ENCODE data around the gene TSR3. TPM values are rescaled to one million over a fixed set of nuclear protein-coding genes. Genes with fewer than 3 reads are reported as not detected.

The TSR3 gene
- total and polyA plus RNA-seq, 4 donors: 20.3 to 29.9 (median 28.9) TPM

GRCh38 chr16:1338119-1338730 is 13.5 kb downstream of the TSR3 start:
- Histone ChIP-seq H3K9me3 (ENCODE audit: control insufficient read depth in 4 of 4, low read length in 3 of 4) (no peaks in the 10 kb centered on the region), H3K9ac (ENCODE audit: low read depth in 1 of 2, low read length in 2 of 2) (no peak overlapping the region), H3K36me3 (ENCODE audit: control insufficient read depth in 4 of 4, insufficient read depth in 3 of 4, low read depth in 1 of 4, low read length in 3 of 4) (no peaks in the 10 kb centered on the region), H3K27ac (ENCODE audit: low read depth in 1 of 2, low read length in 2 of 2) (no peak overlapping the region), H3K27me3 (ENCODE audit: control insufficient read depth in 4 of 4, insufficient read depth in 4 of 4, low read length in 3 of 4) (peaks cover 0 to 2% (median 0%) of the 10 kb centered on the region in 4 donors), H3K4me3 (ENCODE audit: low read depth in 1 of 3, low read length in 3 of 3) (no peak overlapping the region), H3K4me1 (ENCODE audit: control insufficient read depth in 4 of 4, insufficient read depth in 4 of 4, low read length in 3 of 4) (peaks cover 4 to 12% (median 9%) of the 10 kb centered on the region in 4 donors)
- no peak for TF ChIP-seq JUND (IDR thresholded peaks at IDR 0.05)
- TF ChIP-seq, protein P1, sequence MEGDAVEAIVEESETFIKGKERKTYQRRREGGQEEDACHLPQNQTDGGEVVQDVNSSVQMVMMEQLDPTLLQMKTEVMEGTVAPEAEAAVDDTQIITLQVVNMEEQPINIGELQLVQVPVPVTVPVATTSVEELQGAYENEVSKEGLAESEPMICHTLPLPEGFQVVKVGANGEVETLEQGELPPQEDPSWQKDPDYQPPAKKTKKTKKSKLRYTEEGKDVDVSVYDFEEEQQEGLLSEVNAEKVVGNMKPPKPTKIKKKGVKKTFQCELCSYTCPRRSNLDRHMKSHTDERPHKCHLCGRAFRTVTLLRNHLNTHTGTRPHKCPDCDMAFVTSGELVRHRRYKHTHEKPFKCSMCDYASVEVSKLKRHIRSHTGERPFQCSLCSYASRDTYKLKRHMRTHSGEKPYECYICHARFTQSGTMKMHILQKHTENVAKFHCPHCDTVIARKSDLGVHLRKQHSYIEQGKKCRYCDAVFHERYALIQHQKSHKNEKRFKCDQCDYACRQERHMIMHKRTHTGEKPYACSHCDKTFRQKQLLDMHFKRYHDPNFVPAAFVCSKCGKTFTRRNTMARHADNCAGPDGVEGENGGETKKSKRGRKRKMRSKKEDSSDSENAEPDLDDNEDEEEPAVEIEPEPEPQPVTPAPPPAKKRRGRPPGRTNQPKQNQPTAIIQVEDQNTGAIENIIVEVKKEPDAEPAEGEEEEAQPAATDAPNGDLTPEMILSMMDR (IDR thresholded peaks at IDR 0.05; ENCODE audit: low read depth, low read length, missing input control): peak; percentile 47
- no peak for TF ChIP-seq SP1 (IDR thresholded peaks at IDR 0.05)
- WGBS: 48% methylated on average over 30 of the region's 30 CpGs
- peak; percentile 49 for DNase-seq (ENCODE audit: low spot score)

- no peak overlapping the region for H3K27ac ChIP-seq (ENCODE audit: low read depth in 1 of 2, low read length in 2 of 2)
- no peak for DNase-seq (ENCODE audit: low spot score)
- no peak for TF ChIP-seq HNF4G (IDR thresholded peaks at IDR 0.05)
- TF ChIP-seq, protein P1 (IDR thresholded peaks at IDR 0.05; ENCODE audit: low read depth, low read length, missing input control): no peak
- TF ChIP-seq GABPA (IDR thresholded peaks at IDR 0.05 in 1 of 2, conservative IDR thresholded peaks at IDR 0.05 in 1 of 2): no peak
- TF ChIP-seq NR2F2 (IDR thresholded peaks at IDR 0.05): no peak
- no peak for TF ChIP-seq JUND (IDR thresholded peaks at IDR 0.05)
- WGBS: 65% methylated on average over 9 of the region's 9 CpGs
- no peaks in the 10 kb centered on the region for H3K9me3 ChIP-seq (ENCODE audit: control insufficient read depth in 4 of 4, low read length in 3 of 4)
- H3K27me3 ChIP-seq (ENCODE audit: control insufficient read depth in 4 of 4, insufficient read depth in 4 of 4, low read length in 3 of 4): peaks cover 0 to 2% (median 0%) of the 10 kb centered on the region in 4 donors
- no peak overlapping the region for H3K4me3 ChIP-seq (ENCODE audit: low read depth in 1 of 3, low read length in 3 of 3)
- peaks cover 2 to 10% (median 7%) of the 10 kb centered on the region in 4 donors for H3K4me1 ChIP-seq (ENCODE audit: control insufficient read depth in 4 of 4, insufficient read depth in 4 of 4, low read length in 3 of 4)
- no peaks in the 10 kb centered on the region for H3K36me3 ChIP-seq (ENCODE audit: control insufficient read depth in 4 of 4, insufficient read depth in 3 of 4, low read depth in 1 of 4, low read length in 3 of 4)
- no peak overlapping the region for H3K9ac ChIP-seq (ENCODE audit: low read depth in 1 of 2, low read length in 2 of 2)
Observed at GRCh38 chr16:1337486-1337885, 14.2 kb downstream of the TSR3 start.

GRCh38 chr16:1336619-1337018 is 15.1 kb downstream of the TSR3 start:
- Histone ChIP-seq H3K9me3 (ENCODE audit: control insufficient read depth in 4 of 4, low read length in 3 of 4) (no peaks in the 10 kb centered on the region), H3K4me1 (ENCODE audit: control insufficient read depth in 4 of 4, insufficient read depth in 4 of 4, low read length in 3 of 4) (peaks cover 3 to 14% (median 8%) of the 10 kb centered on the region in 4 donors), H3K4me3 (ENCODE audit: low read depth in 1 of 3, low read length in 3 of 3) (no peak overlapping the region), H3K36me3 (ENCODE audit: control insufficient read depth in 4 of 4, insufficient read depth in 3 of 4, low read depth in 1 of 4, low read length in 3 of 4) (no peaks in the 10 kb centered on the region), H3K27me3 (ENCODE audit: control insufficient read depth in 4 of 4, insufficient read depth in 4 of 4, low read length in 3 of 4) (peaks cover 0 to 2% (median 0%) of the 10 kb centered on the region in 4 donors), H3K27ac (ENCODE audit: low read depth in 1 of 2, low read length in 2 of 2) (no peak overlapping the region), H3K9ac (ENCODE audit: low read depth in 1 of 2, low read length in 2 of 2) (no peak overlapping the region)
- DNase-seq (ENCODE audit: low spot score): no peak
- TF ChIP-seq HNF4G (IDR thresholded peaks at IDR 0.05) (no peak), JUND (IDR thresholded peaks at IDR 0.05) (no peak), NR2F2 (IDR thresholded peaks at IDR 0.05) (no peak)
- 70% methylated on average over 15 of the region's 15 CpGs for WGBS

GRCh38 chr16:1335996-1336395 is 15.7 kb downstream of the TSR3 start:
- no peaks in the 10 kb centered on the region for H3K36me3 ChIP-seq (ENCODE audit: control insufficient read depth in 4 of 4, insufficient read depth in 3 of 4, low read depth in 1 of 4, low read length in 3 of 4)
- WGBS: 18% methylated on average over 12 of the region's 12 CpGs
- no peak for TF ChIP-seq FOXA1 (IDR thresholded peaks at IDR 0.05)
- TF ChIP-seq, protein P2, sequence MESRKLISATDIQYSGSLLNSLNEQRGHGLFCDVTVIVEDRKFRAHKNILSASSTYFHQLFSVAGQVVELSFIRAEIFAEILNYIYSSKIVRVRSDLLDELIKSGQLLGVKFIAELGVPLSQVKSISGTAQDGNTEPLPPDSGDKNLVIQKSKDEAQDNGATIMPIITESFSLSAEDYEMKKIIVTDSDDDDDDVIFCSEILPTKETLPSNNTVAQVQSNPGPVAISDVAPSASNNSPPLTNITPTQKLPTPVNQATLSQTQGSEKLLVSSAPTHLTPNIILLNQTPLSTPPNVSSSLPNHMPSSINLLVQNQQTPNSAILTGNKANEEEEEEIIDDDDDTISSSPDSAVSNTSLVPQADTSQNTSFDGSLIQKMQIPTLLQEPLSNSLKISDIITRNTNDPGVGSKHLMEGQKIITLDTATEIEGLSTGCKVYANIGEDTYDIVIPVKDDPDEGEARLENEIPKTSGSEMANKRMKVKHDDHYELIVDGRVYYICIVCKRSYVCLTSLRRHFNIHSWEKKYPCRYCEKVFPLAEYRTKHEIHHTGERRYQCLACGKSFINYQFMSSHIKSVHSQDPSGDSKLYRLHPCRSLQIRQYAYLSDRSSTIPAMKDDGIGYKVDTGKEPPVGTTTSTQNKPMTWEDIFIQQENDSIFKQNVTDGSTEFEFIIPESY (IDR thresholded peaks at IDR 0.05): no peak
- no peak for TF ChIP-seq FOXA2 (IDR thresholded peaks at IDR 0.05)
- TF ChIP-seq HNF4A (conservative IDR thresholded peaks at IDR 0.05): no peak
- TF ChIP-seq EGR1 (IDR thresholded peaks at IDR 0.05; ENCODE audit: low read depth in 2 of 2): no peak
- no peak for TF ChIP-seq GABPA (IDR thresholded peaks at IDR 0.05 in 1 of 2, conservative IDR thresholded peaks at IDR 0.05 in 1 of 2)
- no peak for TF ChIP-seq MAX (IDR thresholded peaks at IDR 0.05)

More at GRCh38 chr16:1335996-1336395, 15.7 kb downstream of the TSR3 start:
- H3K4me3 ChIP-seq (ENCODE audit: low read depth in 1 of 3, low read length in 3 of 3): no peak overlapping the region
- no peak overlapping the region for H3K27ac ChIP-seq (ENCODE audit: low read depth in 1 of 2, low read length in 2 of 2)
- DNase-seq (ENCODE audit: low spot score): no peak
- peaks cover 0 to 2% (median 0%) of the 10 kb centered on the region in 4 donors for H3K27me3 ChIP-seq (ENCODE audit: control insufficient read depth in 4 of 4, insufficient read depth in 4 of 4, low read length in 3 of 4)
- peaks cover 6 to 15% (median 12%) of the 10 kb centered on the region in 4 donors for H3K4me1 ChIP-seq (ENCODE audit: control insufficient read depth in 4 of 4, insufficient read depth in 4 of 4, low read length in 3 of 4)
- no peak overlapping the region for H3K9ac ChIP-seq (ENCODE audit: low read depth in 1 of 2, low read length in 2 of 2)
- no peaks in the 10 kb centered on the region for H3K9me3 ChIP-seq (ENCODE audit: control insufficient read depth in 4 of 4, low read length in 3 of 4)

Data from liver (tissue), 9 donors.